ENCODE results near the gene PRDM13.

The PRDM13 gene

DNA sequence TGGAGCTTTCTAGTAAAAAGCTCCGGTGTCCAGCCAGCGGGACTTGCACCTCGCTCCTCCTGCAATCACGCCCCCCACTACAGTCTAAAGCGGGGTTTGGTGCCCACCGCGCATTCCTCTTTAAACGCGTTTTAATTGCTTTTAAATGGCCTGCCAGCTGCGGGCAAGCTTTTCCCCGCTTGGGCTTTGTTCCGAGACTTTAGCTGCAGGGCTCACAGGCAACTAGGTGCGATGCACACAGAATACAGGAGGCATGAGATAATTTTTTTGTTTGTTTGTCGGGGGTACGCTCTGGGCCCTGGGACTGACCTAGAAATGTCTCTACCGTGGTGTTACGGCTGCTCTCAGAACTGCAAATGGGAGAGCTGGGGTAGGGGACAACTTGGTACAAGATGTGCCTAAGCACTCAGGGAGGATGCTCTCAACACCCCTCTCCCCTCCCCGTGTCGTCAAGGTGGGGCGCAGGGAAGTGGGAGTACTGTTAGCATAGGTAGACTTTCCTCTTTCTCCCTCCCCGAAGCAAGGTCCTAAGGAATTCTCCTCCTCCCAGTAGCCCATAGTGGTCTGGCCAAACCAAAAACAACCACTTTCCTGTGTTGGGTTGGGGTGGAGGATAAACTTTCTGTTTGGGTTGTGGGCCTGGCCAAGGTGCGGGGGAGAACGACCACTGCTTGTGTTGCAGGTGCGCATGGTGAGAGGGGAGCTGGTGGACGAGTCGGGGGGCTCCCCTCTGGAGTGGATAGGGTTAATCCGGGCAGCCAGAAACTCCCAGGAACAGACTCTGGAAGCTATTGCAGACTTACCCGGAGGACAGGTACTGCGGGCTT lies 1.6 kb downstream of the PRDM13 start:
- H3K9me3 ChIP-seq (ENCODE audit: insufficient read depth, low read depth, low read length), result no peaks in the 10 kb centered on the region
- H3K4me2 ChIP-seq (ENCODE audit: low read depth, low read length, poor library complexity, severe bottlenecking), result no peak overlapping the region
- no peaks in the 10 kb centered on the region for H3F3A ChIP-seq (ENCODE audit: low read depth)
- H3K9ac ChIP-seq (ENCODE audit: low read depth, low read length, poor library complexity, severe bottlenecking), result no peak overlapping the region
- H4K20me1 ChIP-seq (ENCODE audit: insufficient read depth, low read length, poor library complexity, severe bottlenecking), result no peaks in the 10 kb centered on the region
- no peaks in the 10 kb centered on the region for H3K27me3 ChIP-seq (ENCODE audit: insufficient read depth, low read length, poor library complexity, severe bottlenecking)
- no peak overlapping the region for H3K4me3 ChIP-seq (ENCODE audit: low read length, poor library complexity, severe bottlenecking)
- no peak overlapping the region for H2AFZ ChIP-seq (ENCODE audit: low read length)
- TF ChIP-seq, protein P1, sequence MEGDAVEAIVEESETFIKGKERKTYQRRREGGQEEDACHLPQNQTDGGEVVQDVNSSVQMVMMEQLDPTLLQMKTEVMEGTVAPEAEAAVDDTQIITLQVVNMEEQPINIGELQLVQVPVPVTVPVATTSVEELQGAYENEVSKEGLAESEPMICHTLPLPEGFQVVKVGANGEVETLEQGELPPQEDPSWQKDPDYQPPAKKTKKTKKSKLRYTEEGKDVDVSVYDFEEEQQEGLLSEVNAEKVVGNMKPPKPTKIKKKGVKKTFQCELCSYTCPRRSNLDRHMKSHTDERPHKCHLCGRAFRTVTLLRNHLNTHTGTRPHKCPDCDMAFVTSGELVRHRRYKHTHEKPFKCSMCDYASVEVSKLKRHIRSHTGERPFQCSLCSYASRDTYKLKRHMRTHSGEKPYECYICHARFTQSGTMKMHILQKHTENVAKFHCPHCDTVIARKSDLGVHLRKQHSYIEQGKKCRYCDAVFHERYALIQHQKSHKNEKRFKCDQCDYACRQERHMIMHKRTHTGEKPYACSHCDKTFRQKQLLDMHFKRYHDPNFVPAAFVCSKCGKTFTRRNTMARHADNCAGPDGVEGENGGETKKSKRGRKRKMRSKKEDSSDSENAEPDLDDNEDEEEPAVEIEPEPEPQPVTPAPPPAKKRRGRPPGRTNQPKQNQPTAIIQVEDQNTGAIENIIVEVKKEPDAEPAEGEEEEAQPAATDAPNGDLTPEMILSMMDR (conservative IDR thresholded peaks at IDR 0.05; ENCODE audit: low read length), result no peak
- TF ChIP-seq EZH2phosphoT487 (IDR thresholded peaks at IDR 0.05; ENCODE audit: borderline replicate concordance), result no peak
- H3K9me2 ChIP-seq (replicated peaks; ENCODE audit: low read depth, low read length), result no peaks in the 10 kb centered on the region
- no peaks in the 10 kb centered on the region for H3K36me3 ChIP-seq (ENCODE audit: insufficient read depth, low read length)
- H3K4me1 ChIP-seq (ENCODE audit: insufficient read depth, low read length, poor library complexity, severe bottlenecking), result no peaks in the 10 kb centered on the region
- no peaks in the 10 kb centered on the region for H3K79me2 ChIP-seq (ENCODE audit: insufficient read depth, low read length)

DNA sequence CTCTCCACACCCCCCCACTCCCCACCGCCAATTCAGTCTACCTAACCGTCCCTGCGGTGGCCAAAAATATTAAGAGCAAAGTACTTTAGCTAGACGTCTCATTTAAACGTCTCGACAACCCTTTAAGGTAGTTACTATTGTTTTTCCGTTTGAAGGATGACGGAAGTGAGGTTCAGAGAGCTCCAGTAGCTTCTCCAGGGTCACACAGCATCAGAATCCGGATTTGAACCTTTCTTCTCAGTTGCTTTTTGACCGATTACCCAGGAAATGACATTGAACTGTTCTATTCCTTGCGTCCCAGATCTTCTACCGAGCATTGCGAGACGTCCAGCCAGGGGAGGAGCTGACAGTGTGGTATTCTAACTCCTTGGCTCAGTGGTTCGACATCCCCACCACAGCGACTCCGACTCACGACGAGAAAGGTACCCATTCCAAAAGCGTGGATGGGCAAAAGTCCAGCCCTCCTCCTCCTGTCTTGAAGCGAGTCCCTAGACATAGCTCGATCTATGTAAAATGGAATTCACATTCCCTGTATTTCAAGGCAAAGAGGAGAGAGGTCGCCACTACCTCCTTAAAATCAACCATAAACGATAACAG lies 2.4 kb downstream of the PRDM13 start:
- Histone ChIP-seq H3K4me1 (ENCODE audit: insufficient read depth, low read length, poor library complexity, severe bottlenecking) (no peaks in the 10 kb centered on the region), H3K9me3 (ENCODE audit: insufficient read depth, low read depth, low read length) (no peaks in the 10 kb centered on the region), H3K36me3 (ENCODE audit: insufficient read depth, low read length) (no peaks in the 10 kb centered on the region), H4K20me1 (ENCODE audit: insufficient read depth, low read length, poor library complexity, severe bottlenecking) (no peaks in the 10 kb centered on the region), H3K4me3 (ENCODE audit: low read length, poor library complexity, severe bottlenecking) (no peak overlapping the region), H2AFZ (ENCODE audit: low read length) (no peak overlapping the region), H3F3A (ENCODE audit: low read depth) (no peaks in the 10 kb centered on the region), H3K4me2 (ENCODE audit: low read depth, low read length, poor library complexity, severe bottlenecking) (no peak overlapping the region), H3K27me3 (ENCODE audit: insufficient read depth, low read length, poor library complexity, severe bottlenecking) (no peaks in the 10 kb centered on the region), H3K9me2 (replicated peaks; ENCODE audit: low read depth, low read length) (no peaks in the 10 kb centered on the region), H3K9ac (ENCODE audit: low read depth, low read length, poor library complexity, severe bottlenecking) (no peak overlapping the region), H3K79me2 (ENCODE audit: insufficient read depth, low read length) (no peaks in the 10 kb centered on the region)
- TF ChIP-seq, protein P1 (conservative IDR thresholded peaks at IDR 0.05; ENCODE audit: low read length), result no peak
- TF ChIP-seq EZH2phosphoT487 (IDR thresholded peaks at IDR 0.05; ENCODE audit: borderline replicate concordance), result no peak

DNA sequence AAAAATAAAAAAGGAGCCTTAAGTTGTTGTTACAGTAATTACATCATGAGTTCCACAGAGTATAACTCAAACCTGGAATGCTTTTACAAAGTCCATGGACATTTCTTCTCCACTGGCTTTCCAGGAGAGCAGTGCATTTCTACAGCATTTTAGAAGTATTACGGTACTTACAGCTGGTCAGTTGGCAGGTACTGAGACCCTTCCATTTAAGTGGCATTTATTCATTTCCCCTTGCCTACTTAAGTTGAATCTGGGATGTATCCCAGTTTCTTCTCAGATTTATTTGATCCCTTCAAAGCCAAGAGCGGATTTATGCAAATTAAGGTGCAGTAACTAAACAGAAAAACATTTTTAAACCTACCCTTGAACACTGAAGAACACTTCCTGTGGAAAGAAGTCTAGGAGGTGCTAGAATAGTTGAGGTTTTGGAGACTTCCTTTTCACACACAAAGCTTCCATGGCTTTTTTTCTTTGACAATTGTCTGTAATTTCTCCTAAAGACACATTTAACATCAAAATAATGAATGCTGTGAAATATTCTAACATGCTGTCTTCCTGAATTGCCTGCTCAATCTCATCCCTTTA lies 3.4 kb downstream of the PRDM13 start:
- Histone ChIP-seq H3K9me2 (replicated peaks; ENCODE audit: low read depth, low read length) (no peaks in the 10 kb centered on the region), H3K9ac (ENCODE audit: low read depth, low read length, poor library complexity, severe bottlenecking) (no peak overlapping the region), H3K36me3 (ENCODE audit: insufficient read depth, low read length) (no peaks in the 10 kb centered on the region), H3K79me2 (ENCODE audit: insufficient read depth, low read length) (no peaks in the 10 kb centered on the region), H4K20me1 (ENCODE audit: insufficient read depth, low read length, poor library complexity, severe bottlenecking) (no peaks in the 10 kb centered on the region), H3K4me2 (ENCODE audit: low read depth, low read length, poor library complexity, severe bottlenecking) (no peak overlapping the region), H3K4me3 (ENCODE audit: low read length, poor library complexity, severe bottlenecking) (no peak overlapping the region), H3K9me3 (ENCODE audit: insufficient read depth, low read depth, low read length) (no peaks in the 10 kb centered on the region), H3K4me1 (ENCODE audit: insufficient read depth, low read length, poor library complexity, severe bottlenecking) (no peaks in the 10 kb centered on the region), H3K27me3 (ENCODE audit: insufficient read depth, low read length, poor library complexity, severe bottlenecking) (no peaks in the 10 kb centered on the region), H2AFZ (ENCODE audit: low read length) (0 out of 2 replicates have a peak overlapping the region, but pooled peaks have one; percentile 16), H3F3A (ENCODE audit: low read depth) (no peaks in the 10 kb centered on the region)
- TF ChIP-seq EZH2phosphoT487 (IDR thresholded peaks at IDR 0.05; ENCODE audit: borderline replicate concordance), result no peak
- TF ChIP-seq, protein P1 (conservative IDR thresholded peaks at IDR 0.05; ENCODE audit: low read length), result no peak
